ENCODE measurements around the gene OGDH. TPM values are rescaled to one million over a fixed set of nuclear protein-coding genes. Genes with fewer than 3 reads are reported as not detected.
A peak's percentile ranks its signal among the peaks of the same experiment; 100 is the strongest.

Gene OGDH
- total RNA-seq, 2 donors from 2014 or later, result 277 to 390 TPM

DNA sequence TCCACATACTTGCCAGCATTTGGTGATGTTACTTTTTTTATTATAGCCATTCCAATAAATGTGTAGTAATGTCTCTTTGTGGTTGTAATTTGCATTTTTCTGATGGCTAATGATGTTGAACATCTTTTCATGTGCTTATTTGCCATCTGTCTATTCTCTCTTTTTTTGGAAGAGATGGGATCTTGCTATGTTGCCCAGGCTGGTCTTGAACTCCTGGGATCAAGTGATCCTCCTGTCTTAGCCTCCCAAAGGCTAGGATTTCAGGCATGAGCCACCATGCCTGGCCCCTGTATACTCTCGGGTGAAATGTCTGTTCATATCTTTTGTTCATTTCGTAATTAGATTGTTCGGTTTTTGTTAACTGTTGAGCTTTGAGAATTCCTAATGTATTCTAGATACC is 3.4 kb downstream of the OGDH start:
- DNase-seq (ENCODE audit: low spot score), result no peak
- H3K27ac ChIP-seq, result no peak overlapping the region
- H3K4me1 ChIP-seq, result peaks cover 0 to 30% of the 10 kb centered on the region in 2 donors
- H3K36me3 ChIP-seq, result no peaks in the 10 kb centered on the region
- TF ChIP-seq, protein P1, sequence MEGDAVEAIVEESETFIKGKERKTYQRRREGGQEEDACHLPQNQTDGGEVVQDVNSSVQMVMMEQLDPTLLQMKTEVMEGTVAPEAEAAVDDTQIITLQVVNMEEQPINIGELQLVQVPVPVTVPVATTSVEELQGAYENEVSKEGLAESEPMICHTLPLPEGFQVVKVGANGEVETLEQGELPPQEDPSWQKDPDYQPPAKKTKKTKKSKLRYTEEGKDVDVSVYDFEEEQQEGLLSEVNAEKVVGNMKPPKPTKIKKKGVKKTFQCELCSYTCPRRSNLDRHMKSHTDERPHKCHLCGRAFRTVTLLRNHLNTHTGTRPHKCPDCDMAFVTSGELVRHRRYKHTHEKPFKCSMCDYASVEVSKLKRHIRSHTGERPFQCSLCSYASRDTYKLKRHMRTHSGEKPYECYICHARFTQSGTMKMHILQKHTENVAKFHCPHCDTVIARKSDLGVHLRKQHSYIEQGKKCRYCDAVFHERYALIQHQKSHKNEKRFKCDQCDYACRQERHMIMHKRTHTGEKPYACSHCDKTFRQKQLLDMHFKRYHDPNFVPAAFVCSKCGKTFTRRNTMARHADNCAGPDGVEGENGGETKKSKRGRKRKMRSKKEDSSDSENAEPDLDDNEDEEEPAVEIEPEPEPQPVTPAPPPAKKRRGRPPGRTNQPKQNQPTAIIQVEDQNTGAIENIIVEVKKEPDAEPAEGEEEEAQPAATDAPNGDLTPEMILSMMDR (IDR thresholded peaks at IDR 0.05), result no peak
- H3K27me3 ChIP-seq, result no peaks in the 10 kb centered on the region
- no peaks in the 10 kb centered on the region for H3K9me3 ChIP-seq
- no peak overlapping the region for H3K4me3 ChIP-seq

DNA sequence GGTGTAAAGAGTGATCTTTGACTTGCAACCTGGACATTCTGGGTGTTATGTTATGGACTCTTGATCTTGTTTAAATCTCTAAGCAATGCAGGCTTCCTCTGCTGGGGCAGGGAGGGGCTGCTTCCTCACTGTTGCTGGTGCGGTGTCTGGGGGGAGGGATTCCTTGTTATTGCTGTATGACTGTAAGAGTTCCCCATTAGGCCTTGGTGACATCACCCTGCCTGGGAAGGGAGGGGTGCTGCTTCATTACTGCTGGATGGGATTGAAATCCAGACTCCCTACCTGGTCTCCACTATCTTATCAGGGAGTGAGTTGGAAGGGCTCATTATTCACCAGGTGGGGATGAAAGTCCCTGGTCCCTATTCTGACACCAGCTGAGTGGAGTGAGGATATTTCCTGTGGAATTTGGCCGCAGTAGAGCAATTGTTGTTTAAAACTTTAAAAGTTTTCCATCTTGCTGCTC is 8.8 kb downstream of the OGDH start:
- peak; percentile 79 for DNase-seq (ENCODE audit: low spot score)
- Histone ChIP-seq H3K27me3 (no peaks in the 10 kb centered on the region), H3K9me3 (no peaks in the 10 kb centered on the region), H3K4me3 (no peak overlapping the region), H3K36me3 (no peaks in the 10 kb centered on the region), H3K4me1 (peaks cover 0 to 36% of the 10 kb centered on the region in 2 donors), H3K27ac (peak overlapping the region; percentile 12 to 54)
- TF ChIP-seq, protein P1 (IDR thresholded peaks at IDR 0.05), result no peak

DNA sequence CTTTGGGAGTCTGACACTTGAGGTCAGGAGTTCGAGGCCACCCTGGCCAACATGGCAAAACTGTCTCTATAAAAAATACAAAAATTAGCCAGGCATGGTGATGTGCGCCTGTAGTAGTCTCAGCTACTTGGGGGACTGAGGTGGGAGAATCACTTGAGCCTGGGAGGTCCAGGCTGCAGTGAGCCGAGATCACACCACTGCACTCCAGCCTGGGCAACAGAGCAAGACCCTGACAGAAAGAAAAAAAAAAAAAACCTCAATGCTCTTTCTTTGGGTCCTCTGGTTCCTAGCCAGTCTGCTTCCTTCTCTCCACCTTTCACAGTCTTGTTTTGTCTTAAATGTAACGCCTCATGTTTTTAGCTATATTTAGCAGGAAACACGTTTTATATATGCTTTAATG is 9.4 kb downstream of the OGDH start:
- DNase-seq (ENCODE audit: low spot score), result no peak
- Histone ChIP-seq H3K9me3 (no peaks in the 10 kb centered on the region), H3K27me3 (no peaks in the 10 kb centered on the region), H3K4me1 (peaks cover 0 to 37% of the 10 kb centered on the region in 2 donors), H3K27ac (peak overlapping the region; percentile 12 to 54), H3K36me3 (no peaks in the 10 kb centered on the region), H3K4me3 (no peak overlapping the region)
- TF ChIP-seq, protein P1 (IDR thresholded peaks at IDR 0.05), result no peak

DNA sequence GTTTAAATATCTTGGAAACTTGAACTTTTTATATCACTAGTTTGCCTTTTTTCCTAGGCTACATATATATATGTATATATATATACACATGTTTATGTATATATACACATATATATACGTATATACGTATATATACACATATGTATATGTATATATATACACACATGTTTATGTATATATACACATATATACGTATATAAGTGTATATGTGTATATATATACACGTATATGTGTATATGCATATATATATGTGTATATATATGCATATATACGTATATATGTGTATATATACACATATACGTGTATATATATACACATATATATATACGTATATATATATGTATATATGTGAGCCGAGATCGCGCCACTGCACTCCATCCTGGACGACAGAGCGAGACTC is 10.1 kb downstream of the OGDH start:
- no peaks in the 10 kb centered on the region for H3K9me3 ChIP-seq
- H3K4me1 ChIP-seq, result peaks cover 0 to 43% of the 10 kb centered on the region in 2 donors
- no peak overlapping the region for H3K4me3 ChIP-seq
- H3K36me3 ChIP-seq, result no peaks in the 10 kb centered on the region
- no peak overlapping the region for H3K27ac ChIP-seq
- no peaks in the 10 kb centered on the region for H3K27me3 ChIP-seq
- no peak for DNase-seq (ENCODE audit: low spot score)
- TF ChIP-seq, protein P1 (IDR thresholded peaks at IDR 0.05), result no peak

DNA sequence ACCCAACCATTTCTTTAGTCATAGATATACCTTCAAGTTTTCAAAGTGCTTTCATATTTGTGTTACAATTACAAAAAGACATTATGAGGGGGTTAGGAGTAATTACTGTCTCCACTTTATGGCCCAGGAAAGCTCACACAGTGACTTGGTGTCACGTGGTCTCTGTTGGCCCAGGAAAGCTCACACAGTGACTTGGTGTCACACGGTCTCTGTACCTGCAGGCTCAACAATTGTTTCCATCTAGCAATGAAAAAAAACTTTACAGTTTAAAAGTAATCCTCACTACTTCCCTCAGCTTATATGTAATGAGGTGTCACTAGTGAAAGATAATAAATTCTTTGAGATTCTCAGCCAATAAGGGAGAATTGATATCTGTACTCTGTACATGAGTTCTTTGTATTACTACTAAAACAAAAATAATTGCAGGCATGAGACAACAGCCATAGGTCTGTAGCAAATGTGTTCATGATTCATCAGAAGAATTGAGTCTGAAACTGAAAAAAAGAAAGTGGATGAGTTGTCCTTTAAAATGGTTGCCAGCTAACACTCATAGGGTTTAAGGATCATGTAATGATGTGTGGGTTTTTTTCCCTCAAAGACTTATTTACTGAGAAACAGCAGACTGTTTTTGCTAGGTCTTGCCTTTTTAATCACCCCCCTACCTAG is 10.9 kb downstream of the OGDH start:
- H3K4me1 ChIP-seq, result peaks cover 0 to 51% of the 10 kb centered on the region in 2 donors
- H3K9me3 ChIP-seq, result no peaks in the 10 kb centered on the region
- no peaks in the 10 kb centered on the region for H3K27me3 ChIP-seq
- TF ChIP-seq, protein P1 (IDR thresholded peaks at IDR 0.05), result no peak
- peak overlapping the region; percentile 9 to 21 for H3K27ac ChIP-seq
- no peak for DNase-seq (ENCODE audit: low spot score)
- H3K36me3 ChIP-seq, result no peaks in the 10 kb centered on the region
- no peak overlapping the region for H3K4me3 ChIP-seq

DNA sequence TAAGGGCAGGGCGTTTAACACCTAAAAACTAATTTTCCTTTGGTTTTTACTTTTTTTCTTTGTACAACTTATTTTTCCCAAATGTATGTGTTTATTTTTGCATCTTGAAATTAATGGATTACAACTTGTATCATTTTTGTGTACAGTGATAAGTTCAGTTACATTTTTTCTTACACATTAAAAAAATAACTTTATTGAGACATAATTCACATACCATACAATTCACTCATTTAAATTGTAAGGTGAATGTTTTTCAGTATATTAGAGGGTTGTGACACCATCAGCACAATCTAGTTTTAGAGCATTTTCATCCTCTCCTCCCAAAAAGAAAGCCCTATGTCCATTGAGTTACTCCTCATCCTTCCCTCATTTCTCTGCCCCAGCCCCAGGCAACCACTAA is 11.6 kb downstream of the OGDH start:
- TF ChIP-seq, protein P1 (IDR thresholded peaks at IDR 0.05), result no peak
- DNase-seq (ENCODE audit: low spot score), result no peak
- H3K4me3 ChIP-seq, result no peak overlapping the region
- H3K27me3 ChIP-seq, result no peaks in the 10 kb centered on the region
- peaks cover 0 to 58% of the 10 kb centered on the region in 2 donors for H3K4me1 ChIP-seq
- H3K36me3 ChIP-seq, result no peaks in the 10 kb centered on the region
- H3K27ac ChIP-seq, result peak overlapping the region; percentile 21 to 26
- no peaks in the 10 kb centered on the region for H3K9me3 ChIP-seq

Measured in right atrium auricular region (tissue), 2 donors.